ENCODE data around the gene PDIA6.

- no peak for TF ChIP-seq CTCF (IDR thresholded peaks at IDR 0.05)
- TF ChIP-seq POLR2A (IDR thresholded peaks at IDR 0.05) = no peak
Measured at GRCh38 chr2:10800163-10800562, 12.4 kb downstream of the PDIA6 start.
